Fibroblast of mammary gland (primary cell): Measurements from ENCODE around the gene HTR2A.

Source experiments
- DNase-seq: peaks from one replicate; pipeline ENCODE4 v3.0.0-alpha.2; 2010; ENCODE audit warnings: low read depth
- H3K4me3 ChIP-seq: 2 replicates; pipeline ENCODE4 v1.5.1; 2011; ENCODE audit warnings: low read depth, mild to moderate bottlenecking, low read length, moderate library complexity; ENCODE audit not compliant: control insufficient read depth
- TF ChIP-seq, protein P1 (sequence below): conservative IDR thresholded peaks from 2 replicates; pipeline ENCODE4 v1.5.1; 2011; ENCODE audit warnings: low read depth, low read length, inconsistent platforms; ENCODE audit not compliant: control insufficient read depth, insufficient read depth

The HTR2A gene

DNA sequence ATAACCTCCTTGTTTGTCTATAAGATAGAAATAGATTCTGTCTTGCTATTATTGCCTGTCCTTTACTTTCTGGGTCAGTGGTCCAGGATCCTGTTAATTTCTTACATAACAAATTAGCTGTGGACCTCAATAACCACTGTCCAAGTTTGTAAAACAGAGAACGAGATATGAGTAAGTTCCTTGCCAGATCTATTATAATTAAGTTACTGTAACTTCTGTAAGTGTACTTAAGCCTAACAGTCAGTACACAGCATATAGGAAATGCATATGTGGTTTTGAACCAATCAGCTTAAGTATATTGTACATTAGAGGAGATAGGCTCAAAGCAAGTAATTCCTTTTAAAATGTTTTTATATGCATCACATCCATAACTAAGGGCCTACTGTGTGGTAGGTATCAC lies 34.9 kb downstream of the HTR2A start:
- TF ChIP-seq, protein P1, sequence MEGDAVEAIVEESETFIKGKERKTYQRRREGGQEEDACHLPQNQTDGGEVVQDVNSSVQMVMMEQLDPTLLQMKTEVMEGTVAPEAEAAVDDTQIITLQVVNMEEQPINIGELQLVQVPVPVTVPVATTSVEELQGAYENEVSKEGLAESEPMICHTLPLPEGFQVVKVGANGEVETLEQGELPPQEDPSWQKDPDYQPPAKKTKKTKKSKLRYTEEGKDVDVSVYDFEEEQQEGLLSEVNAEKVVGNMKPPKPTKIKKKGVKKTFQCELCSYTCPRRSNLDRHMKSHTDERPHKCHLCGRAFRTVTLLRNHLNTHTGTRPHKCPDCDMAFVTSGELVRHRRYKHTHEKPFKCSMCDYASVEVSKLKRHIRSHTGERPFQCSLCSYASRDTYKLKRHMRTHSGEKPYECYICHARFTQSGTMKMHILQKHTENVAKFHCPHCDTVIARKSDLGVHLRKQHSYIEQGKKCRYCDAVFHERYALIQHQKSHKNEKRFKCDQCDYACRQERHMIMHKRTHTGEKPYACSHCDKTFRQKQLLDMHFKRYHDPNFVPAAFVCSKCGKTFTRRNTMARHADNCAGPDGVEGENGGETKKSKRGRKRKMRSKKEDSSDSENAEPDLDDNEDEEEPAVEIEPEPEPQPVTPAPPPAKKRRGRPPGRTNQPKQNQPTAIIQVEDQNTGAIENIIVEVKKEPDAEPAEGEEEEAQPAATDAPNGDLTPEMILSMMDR = no peak
- no peak for DNase-seq
- no peak overlapping the region for H3K4me3 ChIP-seq

DNA sequence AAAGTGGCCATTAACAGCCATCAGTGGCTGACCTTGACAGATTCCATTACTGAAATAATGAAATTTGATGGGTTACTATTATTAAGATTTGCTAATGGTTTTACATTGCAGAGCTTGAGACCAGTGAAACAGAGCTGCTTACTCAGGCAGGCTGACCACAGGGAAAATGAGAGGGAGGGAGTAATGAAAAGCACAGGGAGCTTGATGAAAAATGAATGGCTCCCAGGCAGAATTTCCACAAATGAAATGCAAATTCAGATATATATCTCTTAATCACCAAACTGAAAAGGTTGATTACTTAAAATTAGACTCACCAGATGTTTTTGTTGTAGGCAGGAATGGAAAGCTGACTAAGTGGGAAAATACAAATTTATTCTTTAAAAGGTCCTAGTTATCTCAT lies 36.1 kb downstream of the HTR2A start:
- DNase-seq = peak; percentile 7
- no peak overlapping the region for H3K4me3 ChIP-seq
- TF ChIP-seq, protein P1 = no peak

DNA sequence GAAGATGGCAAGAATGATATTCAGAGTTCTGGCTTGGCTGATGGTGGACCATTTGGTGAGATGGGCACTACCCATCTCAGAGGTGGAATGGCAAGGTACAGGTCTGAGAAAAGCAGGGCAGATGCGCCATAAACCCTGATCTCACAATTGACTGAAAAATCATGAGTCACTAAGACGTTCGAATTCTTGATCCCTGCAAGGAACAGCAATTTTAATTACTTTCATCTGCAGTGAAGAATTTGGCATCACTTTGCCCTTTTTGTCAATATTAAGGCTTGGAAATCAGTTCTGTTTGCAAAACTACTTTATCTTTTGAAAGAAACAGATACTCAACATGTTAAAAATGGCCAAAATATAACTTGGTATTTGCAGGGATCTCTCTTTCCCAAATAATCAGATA lies 38.1 kb downstream of the HTR2A start:
- DNase-seq = peak; percentile 24
- no peak overlapping the region for H3K4me3 ChIP-seq

DNA sequence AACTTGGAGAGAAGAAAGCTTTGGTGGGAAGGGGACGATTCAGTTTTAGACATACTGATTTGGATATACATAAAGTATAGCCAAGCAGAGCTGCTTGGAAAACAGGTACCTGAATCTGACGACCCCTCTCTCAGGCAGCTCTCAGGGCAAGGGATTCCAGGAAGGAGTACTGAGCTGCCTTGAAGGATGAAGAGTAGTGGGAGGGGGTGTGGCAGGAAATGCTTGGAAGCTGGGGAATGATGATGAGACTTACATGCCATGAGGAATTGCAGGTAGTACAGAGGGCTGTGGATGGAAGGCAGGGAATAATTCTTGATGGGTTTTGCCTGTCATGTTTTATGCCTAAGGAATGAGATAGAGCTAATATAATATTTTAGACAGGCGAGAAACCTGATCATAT lies 38.7 kb downstream of the HTR2A start:
- TF ChIP-seq, protein P1 = no peak
- DNase-seq = no peak
- no peak overlapping the region for H3K4me3 ChIP-seq

More for the DNA sequence above, 38.1 kb downstream of the HTR2A start:
- TF ChIP-seq, protein P1 = no peak

DNA sequence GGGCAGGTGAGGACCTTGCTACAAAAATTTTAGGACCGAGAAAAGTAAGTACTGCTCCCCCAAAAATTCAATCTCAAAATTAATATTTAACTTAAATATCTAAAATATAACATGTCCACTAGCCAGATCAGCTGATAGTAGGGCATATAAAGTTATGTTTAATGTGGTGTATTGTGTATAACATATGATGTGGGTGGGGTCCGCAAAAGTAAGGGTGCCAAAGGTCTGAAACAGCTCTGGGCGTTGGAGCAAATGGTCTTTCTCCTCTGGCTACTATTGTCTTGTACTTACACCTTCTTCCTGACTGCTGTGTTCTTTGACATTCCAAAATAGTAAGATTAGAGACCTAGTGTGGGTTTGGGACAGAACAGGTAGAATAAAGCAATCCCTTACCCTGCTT lies 41.2 kb downstream of the HTR2A start:
- H3K4me3 ChIP-seq = no peak overlapping the region
- no peak for DNase-seq
- TF ChIP-seq, protein P1 = no peak

DNA sequence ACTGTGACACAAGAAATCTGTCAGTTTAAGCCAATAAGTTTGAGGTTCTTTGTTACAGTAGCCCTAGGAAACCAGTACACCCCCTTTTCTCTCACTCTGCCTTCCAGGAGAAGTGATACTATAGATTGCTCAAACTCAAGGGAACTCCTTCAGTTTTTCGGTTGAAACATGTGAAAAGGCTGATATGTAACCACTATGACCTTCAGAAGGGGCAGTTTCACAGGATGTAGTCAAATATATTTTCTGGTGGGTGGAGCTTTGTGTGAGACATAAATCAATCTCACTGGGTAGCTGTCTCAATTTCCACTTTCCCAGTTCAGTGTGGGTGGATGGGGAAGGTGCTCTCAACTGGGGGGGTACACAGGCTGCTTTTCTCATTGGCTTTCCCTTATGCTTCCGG lies 41.7 kb downstream of the HTR2A start:
- no peak for DNase-seq
- H3K4me3 ChIP-seq = no peak overlapping the region
- TF ChIP-seq, protein P1 = no peak

DNA sequence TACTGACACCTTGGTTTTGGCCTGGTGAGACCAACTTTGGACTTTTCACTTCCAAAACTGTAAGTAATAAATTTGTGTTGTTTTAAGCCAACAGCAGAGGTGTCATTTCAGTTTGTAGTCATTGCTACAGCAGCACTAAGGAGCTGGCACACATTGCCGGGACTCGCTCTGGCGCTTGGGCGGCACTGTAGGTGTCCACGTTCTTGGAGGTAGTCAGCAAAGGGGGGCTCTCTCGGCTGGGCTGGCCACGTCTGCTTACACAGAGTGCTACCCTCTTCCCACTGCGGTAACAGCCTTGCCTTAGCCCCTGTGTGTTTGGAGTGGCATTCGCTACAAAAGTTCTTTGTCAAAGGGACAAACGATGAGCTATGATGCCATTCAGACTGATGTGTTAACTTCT lies 44.7 kb downstream of the HTR2A start:
- TF ChIP-seq, protein P1 = no peak
- no peak for DNase-seq
- no peak overlapping the region for H3K4me3 ChIP-seq
